K562 (cell line): Measurements from ENCODE around the gene RPL22. TPM values are rescaled to one million over a fixed set of nuclear protein-coding genes. Genes with fewer than 3 reads are reported as not detected.
A peak's percentile ranks its signal among the peaks of the same experiment; 100 is the strongest.

Experiments
- ASH1L ChIP-seq: fragments of 450-650 bp; IDR thresholded peaks from 2 replicates; pipeline ENCODE4 v1.6.1; 2018; ENCODE audit warnings: borderline replicate concordance, mild to moderate bottlenecking, low read depth; ENCODE audit not compliant: partially characterized antibody
- CEBPB ChIP-seq: fragments of 450-650 bp; IDR thresholded peaks from 2 replicates; pipeline ENCODE4 v1.6.1; 2016; ENCODE audit warnings: missing genetic modification characterization, missing compliant biosample characterization
- CHD7 ChIP-seq: fragments of 200-600 bp; sonication (generic); IDR thresholded peaks from one replicate; pipeline ENCODE4 v1.6.1; 2012; ENCODE audit warnings: mild to moderate bottlenecking, low read depth, low read length, inconsistent platforms
- COPS2 ChIP-seq: fragments of 450-650 bp; conservative IDR thresholded peaks from 2 replicates; pipeline ENCODE4 v1.6.1; 2016; ENCODE audit warnings: mild to moderate bottlenecking, moderate library complexity
- E2F6 ChIP-seq, 2 experiments: IDR thresholded peaks; 2 replicates each; pipeline ENCODE4 v1.6.1; 2011; ENCODE audit warnings: borderline replicate concordance in 1 of 2, control low read depth in 1 of 2, low read depth in 1 of 2, low read length in 1 of 2, mild to moderate bottlenecking in 1 of 2, mixed read lengths in 1 of 2, moderate library complexity in 1 of 2; ENCODE audit not compliant: insufficient read depth in 1 of 2, insufficient read length in 1 of 2, poor library complexity in 1 of 2, severe bottlenecking in 1 of 2; ENCODE audit errors: extremely low read depth in 1 of 2
- EP400 ChIP-seq: fragments of 450-650 bp; IDR thresholded peaks from 2 replicates; pipeline ENCODE4 v1.6.1; 2017; ENCODE audit warnings: antibody characterized with exemption, mild to moderate bottlenecking, moderate library complexity
- MTA3 ChIP-seq: fragments of 450-650 bp; formaldehyde crosslinking; IDR thresholded peaks from 2 replicates; pipeline ENCODE4 v1.6.1; 2017; ENCODE audit warnings: mild to moderate bottlenecking, borderline replicate concordance
- PRMT5 ChIP-seq: sonication (generic); formaldehyde crosslinking; IDR thresholded peaks from 2 replicates; pipeline ENCODE4 v1.5.0; 2020; ENCODE audit warnings: missing genetic modification reagents
- RBM39 ChIP-seq: fragments of 200-400 bp; formaldehyde crosslinking; optimal IDR thresholded peaks from 2 replicates; pipeline ENCODE3; 2018; ENCODE audit warnings: low read depth, low read length
- SMARCA5 ChIP-seq: fragments of 450-650 bp; IDR thresholded peaks from 2 replicates; pipeline ENCODE4 v1.6.1; 2016
- STAT5B ChIP-seq: fragments of 250-450 bp; sonication (Bioruptor Pico); IDR thresholded peaks from 2 replicates; pipeline ENCODE4 v1.8.0; 2021; ENCODE audit warnings: mild to moderate bottlenecking, inconsistent platforms
- ZNF280B ChIP-seq: fragments of 250-450 bp; sonication (Bioruptor Pico); IDR thresholded peaks from 2 replicates; pipeline ENCODE4 v1.5.1; 2021; ENCODE audit warnings: mild to moderate bottlenecking
- ZNF75A ChIP-seq: fragments of 450-650 bp; formaldehyde crosslinking; IDR thresholded peaks from 2 replicates; pipeline ENCODE4 v1.4.0; 2020; ENCODE audit warnings: mild to moderate bottlenecking
- polyA plus RNA-seq, 8 experiments: library from polyadenylated mRNA; depleted of rRNA in 4 of 8; stranded (reverse) in 5 of 8; unstranded in 3 of 8; fragments of >200 nt; fragmentation: Nextera tagmentation in 2 of 8; fragmentation: Illumina TruSeq in 1 of 8; extraction: Ambion mirVana in 2 of 8; extraction: Trizol in 1 of 8; gene quantifications; 2 replicates each; pipeline versions ENCODE4 v1.2.1 to v1.2.3, GENCODE V29; 2011 to 2014; ENCODE audit warnings: inconsistent platforms in 1 of 8, missing spikeins in 1 of 8
- total RNA-seq, 7 experiments: library from RNA; depleted of rRNA in 6 of 7; stranded (reverse); fragments of >200 nt in 6 of 7; fragmentation: Illumina TruSeq in 2 of 7; extraction: Trizol in 2 of 7; gene quantifications; 2 replicates each; pipeline versions ENCODE4 v1.2.1 to v1.2.3, GENCODE V29; 2011 to 2021; ENCODE audit warnings: low replicate concordance in 1 of 7

RPL22 gene
- total and polyA plus RNA-seq, 9 of the 15 experiments (the other 6 are each of a cell fraction or from before 2014, with no cell fraction given) = 467 to 1,165 (median 607) TPM

GRCh38 chr1:6199298-6200187 lies at the start of gene RPL22 (continued):
- TF ChIP-seq E2F6 (IDR thresholded peaks at IDR 0.05; ENCODE audit: borderline replicate concordance in 1 of 2, extremely low read depth in 1 of 2, insufficient read depth in 1 of 2, insufficient read length in 1 of 2, low read depth in 1 of 2, low read length in 1 of 2, poor library complexity in 1 of 2, severe bottlenecking in 1 of 2) (peak; percentile 69 to 74), CEBPB (tag) (no peak), MTA3 (peak; percentile 75; the same call in 1 of the 2 replicates), COPS2 (no peak), SMARCA5 (no peak), ASH1L (peak; percentile 74), RBM39 (peak; percentile 46), EP400 (peak; percentile 99), PRMT5 (CRISPR knock-in tag) (peak; percentile 89), CHD7 (no peak), ZNF75A (0 out of 2 replicates have a peak, but pooled peaks have one; percentile 16), ZNF280B (no peak), STAT5B (CRISPR knock-in tag) (no peak)
